ENCODE data around the gene COL9A3. TPM values are rescaled to one million over a fixed set of nuclear protein-coding genes. Genes with fewer than 3 reads are reported as not detected.

The COL9A3 gene
- total RNA-seq, 1 experiment from 2014 or later = 46.6 TPM

DNA sequence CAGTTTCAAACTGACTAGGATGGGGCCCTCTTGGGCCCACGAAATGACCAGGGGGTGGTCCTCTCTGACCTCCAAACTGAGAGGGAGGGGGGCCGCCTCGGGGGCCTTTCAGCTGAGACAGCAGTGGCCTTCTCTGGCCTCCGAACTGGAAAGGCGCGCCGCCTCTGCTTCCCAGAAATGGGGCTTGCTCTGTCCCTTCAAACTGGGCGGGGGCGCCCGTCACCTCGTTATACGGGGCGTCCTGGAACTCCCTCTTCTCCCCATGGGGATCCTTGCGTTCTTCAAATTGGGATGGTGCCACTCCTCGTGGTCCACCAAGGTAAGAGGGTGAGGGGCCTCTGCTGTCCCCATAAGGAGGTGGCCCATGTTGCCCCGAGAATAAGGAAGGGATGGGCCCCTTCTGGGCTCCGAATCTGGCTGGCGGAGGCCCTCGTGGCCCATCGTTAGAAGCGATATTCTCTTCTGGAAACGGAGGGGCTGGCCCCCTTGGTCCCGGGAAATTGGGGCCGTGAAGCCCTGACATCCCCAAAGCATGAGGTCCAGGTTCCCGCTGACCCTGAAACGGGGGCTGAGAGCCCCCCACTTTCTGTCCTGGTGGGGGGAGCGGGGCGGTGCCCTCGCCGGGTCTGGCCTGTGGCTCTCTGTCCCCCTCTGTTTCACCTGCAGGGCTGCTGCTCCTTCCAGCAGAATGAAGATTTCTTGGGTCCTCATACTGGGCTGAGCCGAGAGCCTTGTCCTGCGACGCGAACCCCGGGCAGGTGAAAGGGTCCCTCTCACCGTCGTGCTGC is 63.5 kb downstream of the COL9A3 start:
- H3K9me3 ChIP-seq (ENCODE audit: control insufficient read depth, insufficient read depth, low read depth, low read length) = no peaks in the 10 kb centered on the region
- no peak for ATAC-seq
- ChIA-PET POLR2A (no interaction called here), CTCF (no interaction called here)
- H3K36me3 ChIP-seq (ENCODE audit: control insufficient read depth, insufficient read depth, low read length) = peaks cover 3% of the 10 kb centered on the region; the same call in 1 of the 2 replicates
- no peaks in the 10 kb centered on the region for H3K27me3 ChIP-seq (ENCODE audit: control insufficient read depth, insufficient read depth, low read length)
- BruUV-seq (replicated peaks) = no TSS peak
- intact Hi-C loops (cut with micrococcal nuclease; ENCODE audit: unreplicated experiment) = no loop called here
- DNase-seq (ENCODE audit: low read depth, low spot score) = no peak
- no peak overlapping the region for H3K27ac ChIP-seq (ENCODE audit: low read length)
- in situ Hi-C loops (cut with HindIII; ENCODE audit: low pct_unique_long_range_greater_than_20kb, low sequenced_read_pairs) = no loop called here
- no peak for TF ChIP-seq TCF7L2 (IDR thresholded peaks at IDR 0.05; ENCODE audit: low read depth, low read length)
- no peak for TF ChIP-seq POLR2AphosphoS5 (IDR thresholded peaks at IDR 0.05; ENCODE audit: low read depth, low read length)
- TF ChIP-seq, protein P1, sequence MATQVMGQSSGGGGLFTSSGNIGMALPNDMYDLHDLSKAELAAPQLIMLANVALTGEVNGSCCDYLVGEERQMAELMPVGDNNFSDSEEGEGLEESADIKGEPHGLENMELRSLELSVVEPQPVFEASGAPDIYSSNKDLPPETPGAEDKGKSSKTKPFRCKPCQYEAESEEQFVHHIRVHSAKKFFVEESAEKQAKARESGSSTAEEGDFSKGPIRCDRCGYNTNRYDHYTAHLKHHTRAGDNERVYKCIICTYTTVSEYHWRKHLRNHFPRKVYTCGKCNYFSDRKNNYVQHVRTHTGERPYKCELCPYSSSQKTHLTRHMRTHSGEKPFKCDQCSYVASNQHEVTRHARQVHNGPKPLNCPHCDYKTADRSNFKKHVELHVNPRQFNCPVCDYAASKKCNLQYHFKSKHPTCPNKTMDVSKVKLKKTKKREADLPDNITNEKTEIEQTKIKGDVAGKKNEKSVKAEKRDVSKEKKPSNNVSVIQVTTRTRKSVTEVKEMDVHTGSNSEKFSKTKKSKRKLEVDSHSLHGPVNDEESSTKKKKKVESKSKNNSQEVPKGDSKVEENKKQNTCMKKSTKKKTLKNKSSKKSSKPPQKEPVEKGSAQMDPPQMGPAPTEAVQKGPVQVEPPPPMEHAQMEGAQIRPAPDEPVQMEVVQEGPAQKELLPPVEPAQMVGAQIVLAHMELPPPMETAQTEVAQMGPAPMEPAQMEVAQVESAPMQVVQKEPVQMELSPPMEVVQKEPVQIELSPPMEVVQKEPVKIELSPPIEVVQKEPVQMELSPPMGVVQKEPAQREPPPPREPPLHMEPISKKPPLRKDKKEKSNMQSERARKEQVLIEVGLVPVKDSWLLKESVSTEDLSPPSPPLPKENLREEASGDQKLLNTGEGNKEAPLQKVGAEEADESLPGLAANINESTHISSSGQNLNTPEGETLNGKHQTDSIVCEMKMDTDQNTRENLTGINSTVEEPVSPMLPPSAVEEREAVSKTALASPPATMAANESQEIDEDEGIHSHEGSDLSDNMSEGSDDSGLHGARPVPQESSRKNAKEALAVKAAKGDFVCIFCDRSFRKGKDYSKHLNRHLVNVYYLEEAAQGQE (IDR thresholded peaks at IDR 0.05; ENCODE audit: insufficient read depth in 1 of 2, low read depth in 2 of 2, low read length in 1 of 2) = no peak
- TF ChIP-seq, protein P2, sequence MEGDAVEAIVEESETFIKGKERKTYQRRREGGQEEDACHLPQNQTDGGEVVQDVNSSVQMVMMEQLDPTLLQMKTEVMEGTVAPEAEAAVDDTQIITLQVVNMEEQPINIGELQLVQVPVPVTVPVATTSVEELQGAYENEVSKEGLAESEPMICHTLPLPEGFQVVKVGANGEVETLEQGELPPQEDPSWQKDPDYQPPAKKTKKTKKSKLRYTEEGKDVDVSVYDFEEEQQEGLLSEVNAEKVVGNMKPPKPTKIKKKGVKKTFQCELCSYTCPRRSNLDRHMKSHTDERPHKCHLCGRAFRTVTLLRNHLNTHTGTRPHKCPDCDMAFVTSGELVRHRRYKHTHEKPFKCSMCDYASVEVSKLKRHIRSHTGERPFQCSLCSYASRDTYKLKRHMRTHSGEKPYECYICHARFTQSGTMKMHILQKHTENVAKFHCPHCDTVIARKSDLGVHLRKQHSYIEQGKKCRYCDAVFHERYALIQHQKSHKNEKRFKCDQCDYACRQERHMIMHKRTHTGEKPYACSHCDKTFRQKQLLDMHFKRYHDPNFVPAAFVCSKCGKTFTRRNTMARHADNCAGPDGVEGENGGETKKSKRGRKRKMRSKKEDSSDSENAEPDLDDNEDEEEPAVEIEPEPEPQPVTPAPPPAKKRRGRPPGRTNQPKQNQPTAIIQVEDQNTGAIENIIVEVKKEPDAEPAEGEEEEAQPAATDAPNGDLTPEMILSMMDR (IDR thresholded peaks at IDR 0.05) = no peak
- TF ChIP-seq SIN3A (IDR thresholded peaks at IDR 0.05; ENCODE audit: borderline replicate concordance, insufficient read depth, low read depth, low read length) = no peak
- H3K4me3 ChIP-seq (ENCODE audit: low read depth in 2 of 2, low read length in 2 of 2) = no peak overlapping the region
- H3K4me1 ChIP-seq (ENCODE audit: control insufficient read depth, insufficient read depth, low read length) = peaks cover 34% of the 10 kb centered on the region

DNA sequence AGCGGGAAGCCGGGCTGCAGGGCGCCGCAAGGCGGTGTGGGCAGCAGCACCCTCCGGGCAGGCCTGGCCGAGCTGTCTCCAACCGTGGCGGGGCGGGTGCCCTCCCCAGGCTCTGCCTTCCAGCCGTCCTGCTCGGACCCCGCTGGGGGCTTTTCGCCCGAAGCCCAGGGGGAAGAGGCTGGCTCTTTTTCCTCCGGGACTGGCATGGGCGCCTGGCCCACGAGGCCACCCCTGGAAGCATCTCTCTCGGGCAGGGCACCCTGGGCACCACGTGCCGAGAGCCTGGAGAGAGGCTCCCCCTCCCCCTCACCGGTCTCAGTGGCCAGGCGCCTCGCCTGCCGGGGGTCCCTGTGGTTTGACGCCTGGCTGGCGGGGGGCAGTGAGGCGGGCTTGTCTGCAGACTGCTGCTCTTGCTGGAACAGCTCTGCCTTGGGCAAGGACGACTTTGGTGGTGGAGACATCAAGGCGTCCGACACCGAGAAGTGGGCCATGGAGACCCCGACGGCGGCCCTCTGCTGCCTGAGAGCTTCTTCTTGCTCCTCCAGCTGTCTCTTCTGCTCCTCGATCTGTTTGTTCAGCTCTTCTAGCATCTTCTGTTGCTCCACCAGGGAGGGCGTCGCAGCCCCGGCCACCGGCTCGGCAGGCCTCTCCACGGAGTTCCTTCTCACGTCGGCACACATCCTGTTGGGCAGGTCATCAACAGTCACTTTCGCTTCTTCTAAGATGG is 64.2 kb downstream of the COL9A3 start:
- Histone ChIP-seq H3K4me1 (ENCODE audit: control insufficient read depth, insufficient read depth, low read length) (peaks cover 27% of the 10 kb centered on the region), H3K9me3 (ENCODE audit: control insufficient read depth, insufficient read depth, low read depth, low read length) (no peaks in the 10 kb centered on the region), H3K27ac (ENCODE audit: low read length) (no peak overlapping the region), H3K27me3 (ENCODE audit: control insufficient read depth, insufficient read depth, low read length) (no peaks in the 10 kb centered on the region), H3K4me3 (ENCODE audit: low read depth in 2 of 2, low read length in 2 of 2) (no peak overlapping the region), H3K36me3 (ENCODE audit: control insufficient read depth, insufficient read depth, low read length) (peaks cover 3% of the 10 kb centered on the region; the same call in 1 of the 2 replicates)
- DNase-seq (ENCODE audit: low read depth, low spot score) (no peak), ATAC-seq (no peak)
- in situ Hi-C loops (cut with HindIII; ENCODE audit: low pct_unique_long_range_greater_than_20kb, low sequenced_read_pairs) = no loop called here
- ChIA-PET CTCF (no interaction called here), POLR2A (no interaction called here)
- no peak for TF ChIP-seq SIN3A (IDR thresholded peaks at IDR 0.05; ENCODE audit: borderline replicate concordance, insufficient read depth, low read depth, low read length)
- TF ChIP-seq TCF7L2 (IDR thresholded peaks at IDR 0.05; ENCODE audit: low read depth, low read length) = no peak
- TF ChIP-seq, protein P1 (IDR thresholded peaks at IDR 0.05; ENCODE audit: insufficient read depth in 1 of 2, low read depth in 2 of 2, low read length in 1 of 2) = no peak
- no peak for TF ChIP-seq POLR2AphosphoS5 (IDR thresholded peaks at IDR 0.05; ENCODE audit: low read depth, low read length)
- TF ChIP-seq, protein P2 (IDR thresholded peaks at IDR 0.05) = no peak
- no TSS peak for BruUV-seq (replicated peaks)
- intact Hi-C loops (cut with micrococcal nuclease; ENCODE audit: unreplicated experiment) = no loop called here
